ENCODE results near the gene PSMD10.

PSMD10 gene, protein sequence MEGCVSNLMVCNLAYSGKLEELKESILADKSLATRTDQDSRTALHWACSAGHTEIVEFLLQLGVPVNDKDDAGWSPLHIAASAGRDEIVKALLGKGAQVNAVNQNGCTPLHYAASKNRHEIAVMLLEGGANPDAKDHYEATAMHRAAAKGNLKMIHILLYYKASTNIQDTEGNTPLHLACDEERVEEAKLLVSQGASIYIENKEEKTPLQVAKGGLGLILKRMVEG

DNA sequence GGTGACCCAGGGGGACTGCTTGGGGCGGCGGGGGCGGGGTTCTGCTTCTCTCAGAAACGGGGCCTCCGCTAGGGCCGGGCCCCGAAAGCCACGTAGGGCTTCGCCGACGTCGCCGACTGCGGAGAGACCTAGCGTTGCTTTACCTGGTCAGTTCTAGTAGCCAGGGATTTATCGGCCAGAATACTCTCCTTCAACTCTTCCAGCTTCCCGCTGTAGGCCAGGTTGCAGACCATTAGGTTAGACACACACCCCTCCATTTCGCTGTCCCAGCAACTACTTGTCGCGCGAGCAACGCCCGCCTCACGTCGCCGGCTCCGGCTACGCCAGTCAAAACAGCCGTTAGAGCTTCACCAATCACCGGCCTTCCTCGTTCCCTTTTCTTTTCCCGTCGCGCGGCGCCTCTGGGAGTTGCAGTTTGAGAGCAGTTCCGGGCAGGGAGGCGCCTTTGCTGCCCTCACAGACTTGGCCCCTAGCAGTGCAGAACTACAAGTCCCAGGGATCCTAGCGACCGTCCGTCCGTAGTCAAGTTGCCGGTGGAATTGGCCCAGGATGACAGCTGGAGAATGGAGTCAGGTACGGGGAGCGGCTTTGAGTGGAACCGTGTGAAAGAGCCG lies at the start of gene PSMD10, which contains the start of gene ATG4A:
Gene PSMD10 (minus strand): TSS at position 279 of the 614 bp plus-strand sequence. CDS start 22 bp downstream, at position 257.
Gene ATG4A (plus strand): TSS at position 515 of the 614 bp plus-strand sequence. CDS start 49 bp downstream, at position 564.
- H3K4me3 ChIP-seq (ENCODE audit: low read depth, low read length): peak within 1 kb of the TSS; percentile 69

DNA sequence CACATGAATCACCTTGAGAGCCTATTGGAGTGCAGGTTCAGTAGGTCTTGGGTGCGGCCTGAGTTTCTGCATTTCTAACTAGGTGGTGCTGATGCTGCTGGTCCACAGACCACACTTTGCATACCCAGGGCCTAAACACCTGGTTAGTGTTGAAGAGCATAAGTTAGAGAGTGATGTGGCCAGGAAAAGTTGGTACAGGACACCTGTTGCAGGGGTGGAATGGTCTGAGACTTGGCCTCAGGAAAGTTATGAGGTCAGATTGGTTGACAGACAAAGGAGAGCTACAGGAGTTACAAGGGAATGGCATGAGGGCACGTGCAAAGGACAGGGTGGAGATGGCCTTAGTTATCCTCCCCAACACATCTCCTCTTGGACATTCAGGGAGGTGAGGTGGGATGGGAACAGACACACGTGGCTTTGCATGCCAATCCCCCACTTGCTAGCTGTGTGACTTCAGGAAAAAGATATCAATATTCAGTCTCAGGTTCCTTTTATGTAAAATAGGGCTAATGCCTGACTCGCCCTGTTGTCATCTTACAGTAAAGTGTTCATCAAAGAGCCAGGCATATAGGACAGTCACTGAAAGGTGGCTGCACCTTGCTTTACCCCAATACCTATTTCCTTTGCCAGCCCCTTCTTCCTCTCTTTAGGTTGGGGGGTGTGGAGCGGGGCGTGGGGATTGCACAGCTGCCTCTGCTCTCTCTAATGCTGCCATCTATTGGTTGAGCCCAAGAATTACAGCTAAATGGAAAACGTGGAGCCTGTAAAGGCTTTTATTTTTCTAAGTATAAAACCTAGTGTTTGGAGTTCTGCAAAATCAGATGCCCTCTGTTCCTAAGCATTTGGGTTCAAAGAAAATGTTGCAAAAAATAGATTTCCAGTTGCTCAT lies 47.7 kb upstream of the PSMD10 start:
- no peak overlapping the region for H3K4me3 ChIP-seq (ENCODE audit: low read depth, low read length)

DNA sequence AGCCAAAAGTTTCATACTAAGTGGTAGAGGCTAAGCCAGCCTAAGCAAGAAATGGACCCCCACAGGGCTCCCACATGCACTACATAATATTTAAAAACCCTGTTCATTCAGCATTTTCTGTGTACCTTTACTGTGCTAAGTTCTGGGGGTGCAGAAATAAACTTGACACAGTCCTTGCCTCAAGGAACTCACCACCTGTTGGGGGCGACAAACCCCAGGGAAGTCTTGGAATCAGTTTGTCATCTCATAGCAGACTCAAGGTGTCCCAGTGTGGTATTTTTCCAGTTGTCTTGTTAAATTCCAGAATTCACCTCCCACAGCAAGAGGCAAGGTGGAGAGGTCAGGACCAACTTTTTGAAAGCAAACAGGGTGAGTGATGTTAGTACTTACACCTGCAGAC lies 43.4 kb upstream of the PSMD10 start:
- H3K4me3 ChIP-seq (ENCODE audit: low read depth, low read length): no peak overlapping the region

DNA sequence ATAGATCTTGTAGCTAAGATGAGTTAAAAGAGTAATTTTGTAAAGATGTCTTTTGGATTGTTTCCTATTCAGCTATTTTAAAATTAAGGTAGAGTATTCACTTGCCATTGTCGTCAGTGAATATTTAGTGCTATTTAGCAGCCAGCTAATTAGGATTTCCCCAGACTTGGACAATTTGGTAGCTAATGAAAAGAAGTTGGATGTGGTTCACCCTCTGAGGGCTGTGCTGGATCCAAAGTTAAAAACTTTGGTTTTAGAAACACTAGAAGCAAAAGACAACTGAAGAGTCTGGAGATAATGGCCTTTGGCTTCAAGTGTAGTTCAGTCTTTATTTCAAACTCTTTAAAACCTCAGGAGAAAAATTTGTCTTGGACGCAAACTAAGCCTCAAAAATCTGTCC lies 41.5 kb upstream of the PSMD10 start:
- H3K4me3 ChIP-seq (ENCODE audit: low read depth, low read length): no peak overlapping the region

DNA sequence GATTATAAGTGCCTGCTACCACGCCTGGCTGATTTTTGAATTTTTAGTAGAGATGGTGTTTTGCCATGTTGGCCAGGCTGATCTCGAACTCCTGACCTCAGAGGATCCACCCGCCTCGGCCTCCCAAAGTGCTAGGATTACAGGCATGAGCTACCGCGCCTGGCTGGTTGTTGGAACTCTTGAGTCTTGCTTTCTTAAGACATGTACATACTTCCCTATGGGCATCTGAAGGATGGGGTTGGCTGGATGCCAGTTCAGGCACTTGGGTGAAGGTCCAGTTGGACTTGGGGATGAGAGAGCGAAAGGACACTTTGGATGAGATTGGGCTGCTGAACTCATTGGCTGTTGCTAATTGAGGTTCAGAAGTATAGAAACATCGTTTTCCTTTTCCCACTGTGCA lies 40.7 kb upstream of the PSMD10 start:
- no peak overlapping the region for H3K4me3 ChIP-seq (ENCODE audit: low read depth, low read length)

DNA sequence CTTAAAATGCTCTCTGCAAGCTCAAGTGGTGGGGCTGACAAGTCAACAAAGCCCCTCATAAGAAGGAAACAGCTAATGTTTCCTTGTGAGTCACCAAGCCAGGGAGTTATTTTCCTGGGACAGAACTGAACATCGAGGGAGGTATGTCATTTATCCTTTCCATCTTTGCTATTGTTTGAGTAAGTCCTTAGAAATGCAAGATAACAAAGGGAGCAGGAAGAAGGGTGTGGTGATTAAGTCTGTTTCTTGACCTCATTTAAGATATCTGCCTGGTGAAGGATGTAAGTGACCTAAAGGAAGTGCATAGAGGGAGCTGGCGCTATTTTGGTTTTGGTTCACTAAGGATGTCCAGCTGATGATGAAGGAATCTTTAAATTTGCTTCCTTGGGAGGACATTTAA lies 40.1 kb upstream of the PSMD10 start:
- H3K4me3 ChIP-seq (ENCODE audit: low read depth, low read length): no peak overlapping the region

DNA sequence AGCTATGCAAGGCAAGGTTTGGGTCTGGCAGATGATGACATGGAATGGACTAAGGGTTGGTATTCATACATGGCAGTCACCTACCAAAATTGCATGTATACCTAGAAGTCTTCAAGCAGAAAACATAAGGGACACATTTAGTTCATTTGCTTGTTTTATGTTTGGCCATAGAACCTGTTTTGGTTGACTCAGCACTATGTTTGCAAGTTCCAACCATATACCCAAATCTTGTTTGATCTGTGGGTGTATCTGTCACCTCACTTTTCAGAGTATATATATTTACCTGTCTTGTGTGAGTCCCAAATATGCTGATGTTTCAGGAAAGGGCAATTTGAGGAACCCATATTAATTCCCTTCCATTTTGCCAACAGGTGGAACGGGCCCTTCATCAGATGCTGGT lies 39.5 kb upstream of the PSMD10 start:
- no peak overlapping the region for H3K4me3 ChIP-seq (ENCODE audit: low read depth, low read length)

DNA sequence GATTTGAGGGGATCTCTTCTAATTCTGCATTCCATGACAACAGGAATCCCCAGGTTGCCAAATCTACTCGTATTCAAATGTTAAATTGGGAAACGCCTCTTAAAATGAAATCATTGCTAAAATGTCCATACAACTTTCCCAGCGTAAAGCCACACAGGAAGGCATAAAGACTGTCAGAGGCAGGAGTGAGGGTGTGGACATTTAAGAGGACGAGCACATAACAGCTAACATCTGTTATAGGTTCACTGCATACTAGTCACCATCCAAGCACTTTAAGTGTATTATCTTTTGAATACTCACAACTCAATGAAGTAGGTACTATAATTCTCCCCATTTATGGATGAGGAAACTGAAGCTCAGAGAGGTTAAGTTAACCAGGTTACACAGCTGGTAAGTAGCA lies 35.8 kb upstream of the PSMD10 start:
- H3K4me3 ChIP-seq (ENCODE audit: low read depth, low read length): no peak overlapping the region

DNA sequence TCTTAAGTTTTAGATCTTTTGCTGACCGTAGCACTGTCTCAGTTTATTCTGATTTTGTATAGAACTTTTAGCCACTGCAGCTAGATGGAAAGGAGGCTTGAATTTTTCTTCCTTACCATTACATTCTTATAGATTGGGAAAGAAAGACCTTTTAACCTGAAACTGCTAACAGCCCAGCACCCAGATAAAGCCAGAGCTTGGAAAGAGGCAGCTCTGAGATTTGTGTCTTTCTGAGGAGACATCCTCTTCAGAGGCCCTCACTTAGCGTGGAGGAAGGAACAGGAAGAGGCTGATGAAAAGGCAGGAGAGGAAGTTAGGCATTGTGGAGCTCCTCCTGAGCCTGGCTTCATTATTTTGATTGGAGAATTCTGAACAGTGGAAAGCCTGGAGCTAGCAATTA lies 35.3 kb upstream of the PSMD10 start:
- no peak overlapping the region for H3K4me3 ChIP-seq (ENCODE audit: low read depth, low read length)

DNA sequence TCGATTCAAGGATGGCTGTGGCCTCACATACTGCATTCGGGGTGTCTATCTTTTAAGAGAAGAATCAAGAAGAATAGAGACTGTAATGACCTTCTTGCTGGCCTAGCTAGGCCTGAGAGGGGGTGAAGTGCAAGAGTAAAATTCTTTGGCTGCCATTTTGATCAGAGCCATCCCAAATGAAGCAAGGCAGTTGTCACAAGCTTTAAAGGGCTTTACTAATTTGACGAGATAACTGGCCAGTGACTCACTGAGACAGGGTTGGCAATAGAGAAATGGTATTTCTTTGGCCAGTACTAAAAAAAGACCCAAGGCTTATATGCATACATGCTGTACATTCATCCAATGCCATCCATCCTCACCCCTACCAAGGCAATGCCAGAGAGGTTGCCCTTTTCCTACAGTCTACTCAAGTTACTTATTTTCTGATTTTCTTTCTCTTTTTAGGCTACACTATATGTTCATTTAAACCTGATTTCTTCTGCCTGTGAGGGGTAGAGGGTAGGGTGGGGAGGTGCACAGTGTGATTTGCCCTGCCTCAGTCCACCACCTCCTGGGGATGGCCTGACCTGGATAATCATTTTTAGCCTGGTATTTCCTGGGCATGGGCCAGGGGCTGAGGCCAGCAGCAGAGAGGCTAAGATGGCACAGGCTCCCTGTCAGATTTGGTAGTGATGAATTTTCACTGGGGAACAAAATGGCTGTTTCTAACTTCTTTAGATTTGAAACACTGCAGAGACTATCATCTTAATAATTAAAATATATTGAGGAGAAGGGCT lies 32.4 kb upstream of the PSMD10 start:
- no peak overlapping the region for H3K4me3 ChIP-seq (ENCODE audit: low read depth, low read length)

DNA sequence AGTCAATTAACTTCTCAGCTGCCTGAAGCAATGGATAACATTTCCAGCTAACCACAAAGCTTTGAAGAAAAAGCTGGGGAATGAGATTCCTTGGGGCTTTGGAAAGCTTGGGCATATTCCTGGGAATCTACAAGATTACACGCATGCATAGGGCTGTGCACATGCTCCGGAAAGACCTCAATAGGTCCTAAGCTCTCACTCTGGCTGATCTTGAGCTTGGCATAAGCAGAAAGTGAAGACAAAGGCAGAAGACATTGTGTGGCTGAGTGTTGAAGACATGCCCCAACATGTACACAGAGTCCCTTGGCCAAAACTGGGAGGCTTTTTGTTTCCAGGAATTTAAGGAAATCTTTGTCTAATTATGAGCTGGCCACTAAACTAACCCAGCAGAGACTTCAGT lies 31.4 kb upstream of the PSMD10 start:
- no peak overlapping the region for H3K4me3 ChIP-seq (ENCODE audit: low read depth, low read length)

DNA sequence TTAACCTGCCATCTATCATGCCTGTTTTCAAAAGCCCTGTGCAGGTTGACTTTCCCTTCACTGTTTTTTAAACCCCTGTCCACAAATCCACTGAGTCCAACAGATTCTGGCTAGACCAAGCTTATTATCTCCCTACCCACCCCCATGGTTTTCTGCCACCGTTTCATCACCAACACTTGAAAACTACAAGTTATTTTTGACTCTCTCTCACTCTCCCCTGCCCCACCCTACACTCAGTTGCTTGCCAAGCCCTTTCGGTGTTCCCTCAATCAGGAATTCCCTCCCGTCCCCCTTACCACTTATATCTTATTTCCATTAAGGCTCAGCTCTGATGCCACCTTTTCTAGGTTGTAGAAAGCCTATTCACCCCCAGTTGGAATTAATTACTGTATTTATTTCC lies 29.9 kb upstream of the PSMD10 start:
- H3K4me3 ChIP-seq (ENCODE audit: low read depth, low read length): no peak overlapping the region

DNA sequence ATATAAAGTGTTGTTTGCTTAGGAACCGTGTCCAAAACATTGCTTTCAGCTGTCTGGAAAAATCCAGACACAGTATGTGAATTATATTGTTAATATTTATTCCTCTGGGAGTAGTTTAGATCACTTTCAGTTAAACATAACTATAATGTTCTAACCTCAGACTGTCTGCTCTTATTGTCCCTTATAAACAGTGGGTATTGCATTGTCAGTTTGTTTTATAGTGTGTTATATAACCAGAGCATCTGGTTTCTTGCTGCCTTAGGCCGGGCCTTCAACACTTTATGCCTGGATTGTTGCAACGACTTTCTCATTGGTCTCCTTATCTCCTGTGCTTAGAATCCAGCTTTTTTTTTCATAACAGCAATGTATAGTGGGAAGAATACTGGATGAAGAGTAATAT lies 26.6 kb upstream of the PSMD10 start:
- no peak overlapping the region for H3K4me3 ChIP-seq (ENCODE audit: low read depth, low read length)

DNA sequence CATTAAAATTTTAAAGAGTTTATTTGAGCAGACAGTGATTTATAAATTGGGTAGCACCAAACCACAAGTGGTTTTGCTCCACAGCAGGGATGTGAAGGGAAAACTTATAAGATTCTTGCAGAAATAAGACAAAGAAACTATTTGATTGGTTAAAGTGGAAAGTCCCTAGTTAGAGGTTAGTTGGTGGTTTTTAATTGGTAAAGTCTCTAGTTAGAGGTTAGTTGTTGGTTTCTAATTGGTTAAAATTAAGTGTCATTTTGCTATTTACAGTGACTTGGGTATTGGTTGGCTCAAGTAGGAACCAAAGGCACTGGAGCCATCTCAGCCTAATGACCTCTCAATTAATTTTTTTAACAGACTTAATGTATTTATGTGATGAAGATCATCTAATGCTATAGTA lies 23.2 kb upstream of the PSMD10 start:
- no peak overlapping the region for H3K4me3 ChIP-seq (ENCODE audit: low read depth, low read length)

DNA sequence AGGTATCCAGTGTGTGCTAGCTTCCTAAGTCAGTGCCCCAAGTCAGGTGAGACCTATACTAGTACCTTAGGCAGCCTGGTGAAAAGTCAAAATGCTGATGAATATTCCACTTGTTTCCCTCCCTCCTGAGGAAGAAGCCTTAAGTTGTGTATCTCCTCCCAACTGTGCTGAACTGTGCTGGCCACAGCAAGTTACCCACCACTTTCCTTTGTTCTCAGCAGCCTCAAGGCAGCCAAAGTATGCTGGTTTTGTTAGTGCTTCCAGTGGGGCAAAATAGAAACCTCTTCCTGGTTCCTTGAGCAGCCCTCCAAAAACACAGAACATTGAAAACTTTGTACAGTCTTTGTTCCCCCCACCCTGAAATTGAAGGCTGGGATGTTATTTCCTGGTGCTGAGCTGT lies 14.1 kb upstream of the PSMD10 start:
- H3K4me3 ChIP-seq (ENCODE audit: low read depth, low read length): no peak overlapping the region

DNA sequence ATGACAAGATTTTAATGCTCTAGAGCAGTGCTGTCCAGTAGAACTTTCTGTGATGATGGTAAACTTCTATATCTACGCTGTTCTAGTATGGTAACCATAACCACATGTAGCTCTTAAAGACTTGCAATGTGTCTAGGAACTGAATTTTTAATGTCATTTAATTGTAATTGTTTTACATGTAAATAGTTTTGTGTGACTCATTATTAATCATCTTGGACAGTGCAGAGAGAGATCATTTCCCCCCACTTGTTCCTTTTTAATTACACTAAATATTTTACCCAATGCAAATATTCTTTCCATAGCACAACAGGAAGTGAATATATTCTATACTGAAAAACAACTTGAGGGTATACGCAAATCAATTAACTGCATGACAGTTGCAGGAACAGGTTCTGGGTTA lies 6.0 kb upstream of the PSMD10 start:
- H3K4me3 ChIP-seq (ENCODE audit: low read depth, low read length): no peak overlapping the region

DNA sequence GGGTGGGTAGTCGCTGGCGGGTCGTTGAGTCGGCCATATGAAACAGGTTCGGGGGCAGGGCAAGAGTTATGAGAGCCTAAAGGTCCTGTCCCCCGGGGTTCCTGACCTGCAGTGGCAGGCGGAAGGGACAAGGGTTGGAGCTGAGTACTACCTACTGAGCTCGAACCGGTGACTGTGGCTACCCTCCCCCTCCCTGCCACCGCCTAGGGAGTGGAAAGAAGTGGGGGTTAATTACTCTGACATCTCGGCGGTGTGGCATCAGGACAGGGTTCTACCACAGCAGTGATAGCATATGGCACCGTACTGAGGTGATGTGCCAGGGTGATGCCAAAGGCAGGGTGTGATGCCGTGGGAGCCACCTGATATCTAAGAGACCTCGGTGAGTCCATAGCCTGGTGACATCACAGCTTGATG lies 543 bp upstream of the PSMD10 start:
- peak overlapping the region; percentile 69 for H3K4me3 ChIP-seq (ENCODE audit: low read depth, low read length)

DNA sequence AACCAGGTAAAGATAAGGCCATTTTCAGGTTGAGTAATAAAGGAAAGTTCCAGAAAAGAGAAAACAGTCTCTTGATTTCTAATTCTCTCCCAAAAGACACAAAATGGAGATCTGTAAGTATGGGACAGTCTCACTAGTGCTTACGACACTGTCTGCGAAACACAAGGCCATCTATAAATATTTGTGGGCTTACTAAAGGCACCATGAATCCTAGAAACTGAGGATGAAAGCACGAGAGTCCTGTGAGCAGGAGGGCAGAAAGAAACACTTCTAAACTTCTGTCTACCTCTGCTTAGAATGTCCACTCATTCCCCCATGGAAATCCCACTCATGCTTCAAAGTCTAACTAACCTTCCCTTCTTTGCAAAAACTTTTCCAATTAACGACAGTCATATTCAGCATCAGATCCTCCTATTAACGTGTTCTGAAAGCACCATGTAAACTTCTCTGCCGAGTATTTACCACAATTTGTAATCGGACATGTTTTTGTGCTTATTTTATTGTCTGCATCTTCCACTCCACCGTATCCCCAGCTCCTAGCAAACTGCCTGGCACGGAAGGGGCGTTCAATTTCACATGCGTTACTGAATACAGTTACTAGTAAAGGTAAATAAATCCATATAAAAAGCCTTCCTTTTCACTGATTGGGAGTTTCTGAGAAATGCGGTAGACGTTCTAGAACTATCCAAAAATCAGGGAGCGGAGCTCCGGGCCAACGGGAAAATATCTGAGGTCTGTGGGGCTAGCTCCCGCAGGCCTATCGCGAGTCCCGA lies 665 bp downstream of the PSMD10 start:
- peak overlapping the region; percentile 69 for H3K4me3 ChIP-seq (ENCODE audit: low read depth, low read length)

DNA sequence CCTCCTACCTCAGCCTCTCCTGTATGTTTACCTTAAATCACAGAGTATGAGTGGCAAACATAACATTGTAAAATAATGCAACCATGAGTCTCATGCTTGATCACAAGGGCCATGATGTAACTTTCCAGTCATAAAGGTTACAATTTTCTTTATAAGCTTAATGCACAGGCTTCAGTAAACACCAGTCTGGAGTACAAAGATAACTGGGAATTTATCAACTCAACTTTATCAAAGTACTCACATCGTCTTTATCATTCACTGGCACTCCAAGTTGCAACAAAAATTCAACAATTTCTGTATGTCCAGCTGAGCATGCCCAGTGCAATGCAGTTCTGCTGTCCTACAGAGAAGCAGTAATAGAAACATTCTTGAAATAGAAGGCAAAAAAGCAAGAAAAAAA lies 2.8 kb downstream of the PSMD10 start:
- H3K4me3 ChIP-seq (ENCODE audit: low read depth, low read length): no peak overlapping the region

DNA sequence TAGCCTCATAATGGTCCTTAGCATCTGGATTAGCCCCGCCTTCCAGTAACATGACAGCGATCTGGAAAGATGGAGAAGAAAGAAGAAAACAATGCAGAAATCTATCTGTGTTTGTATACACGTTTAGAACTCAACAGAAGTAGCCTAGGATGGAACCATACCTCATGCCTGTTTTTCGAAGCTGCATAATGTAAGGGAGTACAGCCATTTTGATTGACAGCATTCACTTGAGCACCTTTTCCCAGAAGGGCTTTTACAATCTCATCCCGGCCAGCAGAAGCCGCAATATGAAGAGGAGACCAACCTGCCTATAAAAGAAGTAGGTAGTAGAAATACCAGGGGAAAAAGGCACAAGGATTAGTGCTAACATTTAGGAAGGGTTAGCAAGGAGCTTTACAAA lies 3.5 kb downstream of the PSMD10 start:
- H3K4me3 ChIP-seq (ENCODE audit: low read depth, low read length): no peak overlapping the region
